Measurements from ENCODE around the gene PRKN. TPM values are rescaled to one million over a fixed set of nuclear protein-coding genes. Genes with fewer than 3 reads are reported as not detected.
"Not testable (repeated sequence)": the region's sequence is repeated elsewhere in the genome, so short reads cannot be mapped to it uniquely, and the experiment has no call there.

PRKN gene
- total RNA-seq, 1 donor from 2014 or later: 5.1 TPM

- Mint-ChIP-seq H3K27ac (ENCODE audit: unreplicated experiment) (no peak overlapping the region), H3K4me1 (ENCODE audit: unreplicated experiment) (no peaks in the 10 kb centered on the region), H3K4me3 (ENCODE audit: unreplicated experiment) (no peak overlapping the region), H3K36me3 (ENCODE audit: low read depth, unreplicated experiment) (peaks cover 9% of the 10 kb centered on the region), H3K27me3 (ENCODE audit: unreplicated experiment) (no peaks in the 10 kb centered on the region), H3K9me3 (ENCODE audit: unreplicated experiment) (peaks cover 3% of the 10 kb centered on the region)
- no peak for DNase-seq (ENCODE audit: low spot score)
- no peak for TF ChIP-seq CTCF (IDR thresholded peaks at IDR 0.05; ENCODE audit: unreplicated experiment)
These were observed 1400.1 kb downstream of the PRKN start for GRCh38 chr6:161327360-161327953.

- no peak for DNase-seq (ENCODE audit: low spot score)
- Mint-ChIP-seq H3K9me3 (ENCODE audit: unreplicated experiment) (peaks cover 5% of the 10 kb centered on the region), H3K4me1 (ENCODE audit: unreplicated experiment) (no peaks in the 10 kb centered on the region), H3K4me3 (ENCODE audit: unreplicated experiment) (no peak overlapping the region), H3K27ac (ENCODE audit: unreplicated experiment) (no peak overlapping the region), H3K36me3 (ENCODE audit: low read depth, unreplicated experiment) (peaks cover 5% of the 10 kb centered on the region), H3K27me3 (ENCODE audit: unreplicated experiment) (peaks cover 1% of the 10 kb centered on the region)
- TF ChIP-seq CTCF (IDR thresholded peaks at IDR 0.05; ENCODE audit: unreplicated experiment): no peak
These were observed 1408.3 kb downstream of the PRKN start for GRCh38 chr6:161319231-161319630.

GRCh38 chr6:161318456-161318855, 1409.1 kb downstream of the PRKN start:
- Mint-ChIP-seq H3K4me3 (ENCODE audit: unreplicated experiment) (no peak overlapping the region), H3K9me3 (ENCODE audit: unreplicated experiment) (peaks cover 5% of the 10 kb centered on the region), H3K36me3 (ENCODE audit: low read depth, unreplicated experiment) (peaks cover 5% of the 10 kb centered on the region), H3K4me1 (ENCODE audit: unreplicated experiment) (no peaks in the 10 kb centered on the region), H3K27ac (ENCODE audit: unreplicated experiment) (no peak overlapping the region), H3K27me3 (ENCODE audit: unreplicated experiment) (peaks cover 1% of the 10 kb centered on the region)
- TF ChIP-seq CTCF (IDR thresholded peaks at IDR 0.05; ENCODE audit: unreplicated experiment): no peak
- DNase-seq (ENCODE audit: low spot score): no peak

GRCh38 chr6:161316531-161316930, 1411.0 kb downstream of the PRKN start:
- no peak for TF ChIP-seq CTCF (IDR thresholded peaks at IDR 0.05; ENCODE audit: unreplicated experiment)
- peaks cover 2% of the 10 kb centered on the region for H3K4me1 Mint-ChIP-seq (ENCODE audit: unreplicated experiment)
- peaks cover 5% of the 10 kb centered on the region for H3K36me3 Mint-ChIP-seq (ENCODE audit: low read depth, unreplicated experiment)
- H3K27ac Mint-ChIP-seq (ENCODE audit: unreplicated experiment): no peak overlapping the region
- no peak overlapping the region for H3K4me3 Mint-ChIP-seq (ENCODE audit: unreplicated experiment)
- H3K9me3 Mint-ChIP-seq (ENCODE audit: unreplicated experiment): peaks cover 5% of the 10 kb centered on the region
- DNase-seq (ENCODE audit: low spot score): no peak
- peaks cover 1% of the 10 kb centered on the region for H3K27me3 Mint-ChIP-seq (ENCODE audit: unreplicated experiment)

GRCh38 chr6:161315246-161315917, 1412.2 kb downstream of the PRKN start:
- not testable (repeated sequence) for H3K27ac Mint-ChIP-seq (ENCODE audit: unreplicated experiment); H3K4me3 Mint-ChIP-seq (ENCODE audit: unreplicated experiment); H3K36me3 Mint-ChIP-seq (ENCODE audit: low read depth, unreplicated experiment); H3K9me3 Mint-ChIP-seq (ENCODE audit: unreplicated experiment); DNase-seq (ENCODE audit: low spot score); H3K4me1 Mint-ChIP-seq (ENCODE audit: unreplicated experiment); H3K27me3 Mint-ChIP-seq (ENCODE audit: unreplicated experiment)

GRCh38 chr6:161314541-161315245, 1412.9 kb downstream of the PRKN start:
- H3K36me3 Mint-ChIP-seq (ENCODE audit: low read depth, unreplicated experiment); H3K9me3 Mint-ChIP-seq (ENCODE audit: unreplicated experiment); H3K27me3 Mint-ChIP-seq (ENCODE audit: unreplicated experiment); H3K27ac Mint-ChIP-seq (ENCODE audit: unreplicated experiment); DNase-seq (ENCODE audit: low spot score); H3K4me1 Mint-ChIP-seq (ENCODE audit: unreplicated experiment); H3K4me3 Mint-ChIP-seq (ENCODE audit: unreplicated experiment): not testable (repeated sequence)
